HG03558 (cell line): ENCODE measurements around the gene HIF1A.
A peak's percentile ranks its signal among the peaks of the same experiment; 100 is the strongest.

ENCODE experiments used
- ATAC-seq: cut with Tn5 transposase; IDR thresholded peaks from one replicate; pipeline ENCODE4 v1.9.1; 2021; ENCODE audit warnings: moderate number of reproducible peaks; ENCODE audit not compliant: unreplicated experiment; ENCODE audit errors: extremely low read depth

Gene HIF1A

DNA sequence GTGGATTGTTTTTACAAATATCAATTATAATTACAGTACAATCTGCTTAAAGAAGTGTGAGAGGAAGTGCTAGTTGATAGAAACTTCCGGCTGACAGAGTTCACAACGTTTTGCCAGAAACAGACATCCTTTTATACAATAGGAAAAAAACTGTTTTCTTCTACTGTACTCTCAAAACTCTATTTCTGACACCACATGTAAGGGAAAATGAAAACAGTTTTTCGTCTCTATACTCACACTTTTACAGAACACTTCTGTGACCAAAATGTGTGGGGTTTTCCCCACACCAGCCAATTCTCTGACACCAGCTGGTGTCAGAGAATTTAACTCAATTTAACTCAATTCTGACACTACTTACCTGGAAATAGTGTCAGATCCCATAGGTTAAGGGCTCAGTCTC is 24.2 kb upstream of the HIF1A start:
- ATAC-seq: peak; percentile 81

DNA sequence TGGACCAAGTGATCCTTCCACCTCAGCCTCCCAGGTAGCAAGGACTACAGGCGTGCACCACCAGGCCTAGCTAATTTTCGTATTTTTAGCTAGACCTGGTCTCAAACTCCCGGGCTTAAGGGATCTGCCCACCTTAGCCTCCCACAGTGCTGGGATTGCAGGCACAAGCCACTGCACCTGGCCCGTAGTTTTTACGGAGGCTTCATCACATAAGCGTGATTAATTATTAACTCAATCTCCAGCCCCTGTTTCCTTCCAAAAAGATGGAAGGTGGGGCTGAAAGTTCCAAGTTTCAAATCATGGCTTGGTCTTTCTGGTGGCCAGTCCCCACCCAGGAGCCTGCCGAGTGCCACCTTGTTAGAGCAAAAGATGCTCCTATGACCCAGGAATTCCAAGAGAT is 22.5 kb upstream of the HIF1A start:
- ATAC-seq: no peak

GRCh38 chr14:61673305-61673704 is 22.0 kb upstream of the HIF1A start:
- no peak for ATAC-seq

- no peak for ATAC-seq
Observed at GRCh38 chr14:61675291-61675690, 20.0 kb upstream of the HIF1A start.

- ATAC-seq: no peak
Observed at GRCh38 chr14:61677479-61677878, 17.8 kb upstream of the HIF1A start.

DNA sequence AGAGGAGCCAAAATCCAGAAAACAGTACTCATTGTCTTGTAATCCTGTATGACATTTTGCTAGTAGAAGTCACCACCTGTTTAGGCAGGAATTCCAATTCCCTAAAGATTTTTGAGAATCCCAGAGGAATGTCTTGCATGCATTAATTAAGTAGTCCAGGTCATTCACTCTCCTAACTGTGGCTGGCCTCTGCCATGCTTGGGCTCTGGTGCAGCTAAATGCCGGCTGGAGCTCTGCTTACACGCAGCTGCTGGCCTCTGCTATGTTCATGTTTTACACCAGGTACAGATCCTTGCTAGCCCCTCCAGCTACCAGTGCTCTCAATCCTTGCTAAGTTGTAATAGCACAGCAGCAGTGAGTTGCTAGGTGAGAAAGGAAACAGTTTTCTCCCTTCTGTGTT is 16.3 kb upstream of the HIF1A start:
- no peak for ATAC-seq

DNA sequence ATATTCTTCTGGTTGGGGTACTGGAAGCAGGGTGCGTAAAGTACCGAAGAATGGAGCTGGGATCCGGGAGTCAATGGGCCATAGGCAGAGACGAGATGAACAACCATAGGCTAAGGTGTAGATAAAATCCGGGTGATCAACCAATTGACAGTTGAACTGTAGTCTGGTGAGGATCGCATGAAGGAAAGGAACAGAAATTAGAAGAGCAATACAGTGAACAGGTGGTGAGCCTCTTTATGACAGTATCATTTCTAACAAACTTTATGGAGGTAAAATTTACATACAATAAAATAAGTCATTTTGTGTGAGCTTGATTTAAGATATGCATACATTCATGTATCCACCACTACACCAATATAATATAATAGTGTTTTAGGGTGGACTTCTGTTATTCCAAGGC is 13.9 kb upstream of the HIF1A start:
- no peak for ATAC-seq

DNA sequence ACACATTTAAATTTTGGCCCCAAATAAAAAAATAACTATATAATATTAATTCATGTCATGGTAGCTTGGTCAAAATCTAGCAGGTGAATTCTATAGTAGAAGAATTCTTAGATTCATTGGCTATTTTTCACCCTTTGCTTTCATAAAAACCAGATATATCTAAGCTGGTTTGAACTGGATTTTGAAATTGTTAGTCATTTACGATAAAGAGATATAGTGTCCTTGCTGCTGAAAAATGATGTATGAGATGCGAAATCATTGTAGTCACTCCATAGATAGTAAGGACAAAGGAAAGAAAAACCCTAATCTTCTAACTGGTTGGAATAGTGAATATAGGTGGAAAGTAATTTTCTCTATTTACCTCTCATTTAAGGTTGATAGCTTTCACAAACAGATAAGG is 12.2 kb upstream of the HIF1A start:
- no peak for ATAC-seq

DNA sequence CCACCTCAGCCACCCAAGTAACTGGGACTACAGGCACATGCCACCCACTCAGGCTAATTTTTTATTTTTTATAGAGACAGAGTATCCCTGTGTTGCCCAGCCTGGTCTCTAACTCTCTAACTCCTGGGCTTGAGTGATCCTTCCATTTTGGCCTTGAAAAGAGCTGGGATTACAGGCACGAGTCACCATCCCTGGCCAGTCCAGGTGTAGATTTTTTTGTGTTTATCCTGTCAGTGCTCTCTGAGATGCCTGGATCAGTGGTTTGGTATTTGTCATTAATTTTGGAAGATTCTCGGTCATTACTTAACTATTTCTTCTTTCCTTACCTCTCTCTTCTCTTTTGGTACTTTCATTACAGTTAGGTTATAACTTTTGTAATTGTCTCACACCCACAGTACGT is 5.3 kb upstream of the HIF1A start:
- ATAC-seq: no peak

DNA sequence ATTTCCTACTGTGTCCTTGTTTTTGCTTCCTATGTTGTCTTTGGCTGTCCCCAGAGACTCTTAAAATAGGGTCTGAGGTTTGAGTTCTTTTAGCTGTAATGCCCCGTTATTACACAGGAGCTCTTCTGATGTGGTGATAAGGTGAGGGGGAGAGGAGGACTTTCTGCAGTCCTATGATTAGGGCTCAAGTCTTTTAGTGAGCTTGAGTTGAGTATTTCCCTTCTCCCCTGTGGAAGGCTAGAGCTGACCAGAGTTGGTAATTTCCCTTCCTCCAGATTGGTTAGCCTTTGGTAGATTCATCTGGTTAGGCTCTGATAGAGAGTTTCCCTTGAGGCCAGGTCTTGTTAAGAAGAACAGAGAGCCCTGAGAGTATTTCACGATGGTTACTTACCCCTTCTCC is 4.3 kb upstream of the HIF1A start:
- ATAC-seq: no peak

GRCh38 chr14:61691495-61691894 is 3.8 kb upstream of the HIF1A start:
- no peak for ATAC-seq

GRCh38 chr14:61694039-61694438 is 1.3 kb upstream of the HIF1A start:
- ATAC-seq: no peak

DNA sequence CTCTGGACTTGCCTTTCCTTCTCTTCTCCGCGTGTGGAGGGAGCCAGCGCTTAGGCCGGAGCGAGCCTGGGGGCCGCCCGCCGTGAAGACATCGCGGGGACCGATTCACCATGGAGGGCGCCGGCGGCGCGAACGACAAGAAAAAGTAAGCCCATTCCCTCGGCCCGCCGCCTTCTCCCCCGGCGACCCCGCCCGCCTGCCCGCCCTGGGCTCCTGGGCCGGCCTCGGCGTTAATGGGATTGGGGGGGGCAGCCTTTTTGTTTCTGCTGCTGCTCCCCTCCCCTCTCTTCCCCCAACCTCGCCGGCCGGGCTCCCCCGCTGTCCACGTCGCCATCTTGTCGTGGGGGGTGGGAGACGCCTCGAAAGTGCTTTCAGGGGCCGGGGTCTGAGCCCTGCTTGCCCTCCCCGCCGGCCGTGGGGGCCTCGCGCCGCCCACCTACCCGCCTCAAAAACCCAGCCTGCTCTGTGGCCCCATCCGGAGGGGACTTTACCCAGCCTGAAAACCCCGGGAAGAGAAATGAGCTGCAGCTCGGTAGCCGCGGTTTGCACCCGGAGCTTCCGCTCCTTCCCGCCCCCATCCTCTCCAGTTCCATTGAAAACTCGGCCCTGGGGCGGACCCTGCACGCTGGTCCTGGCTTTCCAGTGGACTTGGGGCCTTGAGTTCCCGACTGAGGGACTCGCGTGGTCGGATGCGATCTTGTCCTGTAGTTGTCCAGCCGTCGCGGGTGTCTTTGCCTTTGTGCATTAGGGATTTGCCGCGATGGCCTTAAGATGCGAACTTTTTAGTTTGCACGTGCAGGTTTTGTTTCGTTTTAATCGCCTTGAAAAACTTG is 598 bp downstream of the HIF1A start:
- ATAC-seq: no peak

GRCh38 chr14:61696753-61697318 is 1.5 kb downstream of the HIF1A start:
- ATAC-seq: no peak

DNA sequence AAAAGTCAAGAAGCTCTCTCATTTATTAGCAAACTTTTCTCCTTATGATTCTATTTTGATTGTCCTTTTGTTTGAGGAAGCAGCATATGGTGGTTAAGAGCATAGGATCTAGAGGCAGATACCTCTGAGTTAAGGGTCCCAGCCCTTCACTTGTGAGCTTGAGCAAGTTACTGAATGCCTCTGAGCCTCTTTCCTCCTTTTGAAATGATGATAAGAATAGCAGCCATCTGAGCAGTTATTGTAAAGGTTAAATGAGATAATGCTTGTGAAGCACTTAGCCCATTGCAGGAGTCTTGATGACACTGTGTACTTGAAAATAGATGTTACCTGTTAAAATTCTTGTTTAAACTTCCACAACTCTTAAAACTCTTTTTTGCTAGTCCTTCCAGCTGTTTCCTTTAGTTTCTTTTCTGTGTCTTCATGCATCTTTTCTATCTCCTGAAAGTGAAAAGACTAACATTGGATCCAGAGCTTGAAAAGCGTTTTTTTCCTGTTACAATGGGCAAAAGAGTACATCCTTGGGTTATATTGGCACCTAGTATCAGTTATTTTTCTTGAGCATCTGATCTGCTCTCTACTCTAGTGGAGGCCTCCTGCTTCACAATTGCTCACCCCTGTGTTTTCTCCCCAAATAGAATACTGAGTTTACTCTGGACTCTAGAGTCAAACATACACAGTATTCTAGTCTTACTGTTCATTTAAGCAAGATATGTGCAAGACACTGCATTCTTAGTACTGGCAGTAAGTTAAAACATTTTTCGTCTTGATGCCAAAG is 3.1 kb downstream of the HIF1A start:
- no peak for ATAC-seq

DNA sequence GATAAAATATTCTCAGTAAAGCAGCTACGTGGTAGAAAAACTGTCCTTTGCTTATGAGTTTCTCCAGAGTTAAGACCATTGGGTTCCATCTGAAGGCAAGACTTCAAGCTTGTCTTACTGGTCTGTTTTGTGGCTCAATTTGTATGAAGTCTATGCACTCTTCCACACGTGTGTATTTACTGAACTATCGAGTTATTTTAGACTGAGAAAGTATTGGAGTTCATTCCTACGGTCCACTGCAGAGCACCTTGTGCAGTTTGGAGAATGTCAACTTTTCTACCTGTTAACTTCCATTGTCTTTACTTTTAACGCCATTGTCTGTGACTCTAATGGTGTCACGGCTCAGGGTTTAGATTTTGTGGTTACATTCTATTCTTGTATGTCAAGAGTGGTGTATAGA is 3.7 kb downstream of the HIF1A start:
- ATAC-seq: no peak

DNA sequence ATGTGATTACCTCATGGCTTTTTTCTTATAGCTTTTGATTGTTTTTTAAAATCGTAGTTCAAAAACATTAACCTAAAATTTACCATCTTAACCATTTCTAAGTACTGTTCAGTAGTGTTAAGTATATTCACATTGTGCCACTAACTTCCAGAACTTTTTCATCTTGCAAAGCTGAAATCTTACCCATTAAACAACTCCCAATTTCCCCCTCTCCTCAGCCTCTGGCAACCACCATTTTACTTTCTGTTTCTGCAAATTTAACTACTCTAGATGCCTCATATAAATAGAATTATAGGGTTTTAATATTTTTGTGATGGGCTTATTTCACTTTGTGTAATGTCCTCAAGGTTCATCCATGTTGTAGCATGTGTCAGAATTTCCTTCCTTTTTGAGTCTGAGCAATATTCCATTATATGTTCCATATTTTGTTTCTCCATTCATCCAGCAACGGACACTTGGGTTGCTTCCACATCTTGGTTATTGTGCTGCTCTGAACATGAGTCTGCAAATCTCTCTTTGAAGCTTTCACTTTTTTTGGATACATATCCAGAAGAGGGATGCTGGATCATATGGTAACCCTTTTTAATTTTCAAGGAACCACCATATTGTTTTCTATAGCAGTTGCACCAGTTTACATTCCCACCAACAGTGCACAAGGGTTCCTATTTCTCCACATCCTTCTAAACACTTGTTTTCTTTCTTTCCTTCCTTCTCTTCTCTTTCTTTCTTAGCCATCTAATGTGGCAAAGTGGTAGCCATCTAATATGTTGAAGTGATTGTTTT is 5.0 kb downstream of the HIF1A start:
- no peak for ATAC-seq

GRCh38 chr14:61701946-61702345 is 6.6 kb downstream of the HIF1A start:
- no peak for ATAC-seq

DNA sequence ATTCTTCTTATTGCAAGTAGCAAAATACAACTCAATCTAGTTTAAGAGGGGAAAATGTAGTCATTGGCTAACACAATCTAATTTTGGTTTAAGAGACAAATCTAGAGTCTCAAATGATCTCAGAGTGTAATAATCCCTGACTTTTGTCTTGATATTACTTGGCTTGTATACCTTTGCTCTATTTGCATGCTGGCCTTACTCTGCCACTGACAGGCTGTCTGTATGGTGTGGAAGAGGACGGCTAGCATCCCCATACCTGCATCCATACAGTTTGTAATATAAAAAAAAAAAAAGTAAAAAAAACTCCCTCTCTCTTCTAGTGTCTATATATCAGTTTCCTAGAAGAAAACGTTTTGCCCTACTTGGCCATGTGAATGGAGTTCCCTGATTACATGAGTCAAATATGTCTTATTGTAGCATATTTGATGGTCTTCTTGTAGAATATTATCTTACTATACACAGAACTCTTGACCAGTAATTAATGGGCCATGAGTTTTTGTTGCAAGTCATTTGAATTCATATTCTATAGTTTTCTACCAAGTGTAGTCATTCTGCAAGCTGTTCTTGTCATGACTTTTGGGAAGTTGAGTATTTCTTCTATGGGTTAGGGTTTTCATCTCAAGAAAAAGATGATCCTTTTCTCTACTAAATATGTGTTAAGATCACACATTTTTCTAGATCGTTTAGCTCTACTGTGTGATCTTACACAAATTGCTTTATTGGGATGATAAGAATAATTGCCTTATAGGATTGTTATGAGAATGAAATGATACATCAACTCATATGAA is 8.2 kb downstream of the HIF1A start:
- no peak for ATAC-seq

DNA sequence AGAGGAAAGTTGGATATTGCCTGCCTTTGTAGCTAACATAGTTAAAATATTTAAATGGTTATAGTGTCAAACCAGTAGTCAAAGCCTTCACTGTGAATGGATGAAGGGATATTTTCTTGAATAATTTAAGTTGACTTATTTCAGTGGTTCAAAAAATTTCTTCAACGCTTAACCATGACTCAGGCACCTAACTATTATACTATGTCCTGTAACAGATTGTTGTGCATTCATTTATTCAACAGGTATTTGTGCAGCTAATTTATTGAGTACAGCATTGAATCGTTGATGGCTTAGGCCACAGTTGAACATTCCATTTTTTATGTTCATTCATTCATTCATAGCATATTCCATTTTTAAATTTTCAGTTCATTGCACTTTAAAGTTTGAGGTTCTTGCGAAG is 9.2 kb downstream of the HIF1A start:
- ATAC-seq: no peak
